Measurements from ENCODE around the gene WDR18.

Gene WDR18

DNA sequence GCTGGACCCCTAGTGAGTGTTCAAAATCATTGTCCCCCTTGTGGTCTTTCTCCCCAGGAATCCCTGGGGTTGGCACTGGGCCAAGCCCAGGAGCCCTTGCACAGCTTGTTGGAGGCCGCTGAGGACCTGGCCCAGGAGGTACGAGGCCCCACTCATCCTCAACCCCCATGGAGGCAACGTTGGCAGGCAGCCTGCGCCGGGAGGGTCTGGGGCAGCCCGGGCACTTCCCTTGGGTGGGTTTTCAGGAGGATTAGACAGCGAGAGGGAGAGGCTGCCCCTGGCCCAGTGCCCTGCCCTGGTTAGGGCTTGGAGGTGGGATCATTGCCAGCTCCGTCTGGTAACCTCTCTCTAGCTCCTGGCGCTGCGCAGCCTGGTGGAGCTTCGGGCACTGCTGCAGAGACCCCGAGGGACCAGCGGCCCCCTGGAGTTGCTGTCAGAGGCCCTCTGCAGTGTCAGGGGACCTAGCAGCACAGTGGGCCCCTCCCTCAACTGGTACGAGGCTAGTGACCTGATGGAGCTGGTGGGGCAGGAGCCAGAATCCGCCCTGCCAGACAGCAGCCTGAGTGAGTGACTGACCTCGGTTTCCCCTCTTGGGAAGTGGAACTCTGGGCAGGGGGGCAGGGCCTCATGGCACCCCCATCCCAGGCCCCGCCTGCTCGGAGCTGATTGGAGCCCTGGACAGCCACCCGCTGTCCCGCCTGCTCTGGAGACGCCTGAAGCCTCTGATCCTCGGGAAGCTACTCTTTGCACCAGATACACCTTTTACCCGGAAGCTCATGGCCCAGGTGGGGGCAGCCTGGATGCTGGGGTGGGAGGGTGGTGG is 58.8 kb downstream of the WDR18 start:
- DNase-seq (ENCODE audit: low spot score) = no peak
